K562 (cell line): ENCODE data around the gene LMOD1. TPM values are rescaled to one million over a fixed set of nuclear protein-coding genes. Genes with fewer than 3 reads are reported as not detected.

Source experiments
- ATAC-seq: fragments of 200-7000 bp; cut with Tn5 transposase; 3 replicates; pipeline ENCODE4 v1.9.1; 2020; ENCODE audit warnings: moderate library complexity
- BruUV-seq: library from RNA; stranded (reverse); fragments of 400-500 nt; replicated peaks from 2 replicates; lab custom pipeline; 2021; lab: Mats Ljungman, UMichigan
- CTCF ChIA-PET: fragments of 300-600 bp; formaldehyde crosslinking; extraction: SDS; loops from one replicate; lab custom pipeline; 2021; ENCODE audit warnings: low intra/inter-chr PET ratio; lab: Yijun Ruan, JAX
- POLR2A ChIA-PET: fragments of 300-600, 350-650 bp; sonication (Branson Sonifier 250); formaldehyde crosslinking; extraction: SDS; loops from one replicate; lab custom pipeline; 2021; ENCODE audit warnings: antibody characterized with exemption, inconsistent platforms; lab: Yijun Ruan, JAX
- DNase-seq, 4 experiments: peaks; one replicate each; pipeline versions ENCODE4 v3.0.0 to v3.0.0-alpha.2; 2011 to 2018; ENCODE audit warnings: low spot score in 3 of 4, mixed read lengths in 3 of 4; ENCODE audit errors: extremely low read depth in 1 of 4
- FAIRE-seq: peaks from 2 replicates; lab custom pipeline; 2011; peaks lifted over from hg19 to GRCh38; lab: Jason Lieb, UNC
- H2AFZ ChIP-seq: 2 replicates; pipeline ENCODE4 v1.6.0; 2011; ENCODE audit warnings: low read depth, low read length, control low read depth, inconsistent platforms
- H3K27ac ChIP-seq: fragments of 200-600 bp; 3 replicates; pipeline ENCODE4 v1.8.0; 2011; ENCODE audit warnings: low read depth, mild to moderate bottlenecking, control low read depth, inconsistent platforms, low read length, moderate library complexity, mixed read lengths; ENCODE audit errors: extremely low read depth
- H3K27me3 ChIP-seq, 2 experiments: fragments of 300-600 bp in 1 of 2; 2 replicates in 1 of 2; 3 replicates in 1 of 2; pipeline versions ENCODE4 v1.6.0 to v1.8.0; 2011; ENCODE audit warnings: inconsistent platforms in 2 of 2, low read length in 2 of 2, mild to moderate bottlenecking in 1 of 2, mixed read lengths in 1 of 2, moderate library complexity in 1 of 2; ENCODE audit not compliant: control insufficient read depth in 2 of 2, insufficient read depth in 2 of 2
- H3K36me3 ChIP-seq: fragments of 300-600 bp; 3 replicates; pipeline ENCODE4 v1.8.0; 2011; ENCODE audit warnings: mild to moderate bottlenecking, low read length, inconsistent platforms; ENCODE audit not compliant: control insufficient read depth, insufficient read depth
- H3K4me1 ChIP-seq, 2 experiments: fragments of 200-600 bp in 1 of 2; replicated peaks in 1 of 2; 2 replicates in 1 of 2; 3 replicates in 1 of 2; pipeline versions ENCODE4 v1.5.1 to v1.8.0; 2011; ENCODE audit warnings: inconsistent platforms in 2 of 2, low read length in 2 of 2, mild to moderate bottlenecking in 1 of 2, mixed read lengths in 1 of 2, moderate library complexity in 1 of 2; ENCODE audit not compliant: control insufficient read depth in 2 of 2, insufficient read depth in 2 of 2
- H3K4me2 ChIP-seq: 2 replicates; pipeline ENCODE4 v1.6.1; 2011; ENCODE audit warnings: low read length, control low read depth, inconsistent platforms, mixed read lengths; ENCODE audit not compliant: insufficient read depth
- H3K4me3 ChIP-seq: fragments of 200-600 bp; sonication (generic), shearing (Covaris generic); 2 replicates; pipeline ENCODE4 v1.5.1; 2016; ENCODE audit warnings: control low read depth, inconsistent platforms
- H3K79me2 ChIP-seq: fragments of 200-600 bp; 3 replicates; pipeline ENCODE4 v1.8.0; 2011; ENCODE audit warnings: low read length, inconsistent platforms; ENCODE audit not compliant: control insufficient read depth, insufficient read depth
- H3K9ac ChIP-seq, 2 experiments: 2 replicates each; pipeline versions ENCODE4 v1.6.0 to v1.6.1; 2011; ENCODE audit warnings: low read depth in 2 of 2, low read length in 2 of 2, control low read depth in 1 of 2, inconsistent platforms in 1 of 2, mild to moderate bottlenecking in 1 of 2, mixed read lengths in 1 of 2; ENCODE audit not compliant: insufficient read depth in 1 of 2
- H3K9me1 ChIP-seq: one replicate; pipeline ENCODE4 v1.6.0; 2011; ENCODE audit warnings: inconsistent platforms, mild to moderate bottlenecking, low read length, moderate library complexity; ENCODE audit not compliant: control insufficient read depth, insufficient read depth
- H3K9me3 ChIP-seq: replicated peaks from 2 replicates; pipeline ENCODE4 v1.5.1; 2011; ENCODE audit warnings: low read depth, low read length, inconsistent platforms; ENCODE audit not compliant: control insufficient read depth, insufficient read depth
- H4K20me1 ChIP-seq: replicated peaks from 2 replicates; pipeline ENCODE4 v1.6.1; 2011; ENCODE audit warnings: low read length, inconsistent platforms, mixed read lengths; ENCODE audit not compliant: control insufficient read depth, insufficient read depth
- ATF4 ChIP-seq: fragments of 450-650 bp; formaldehyde crosslinking; IDR thresholded peaks from 2 replicates; pipeline ENCODE4 v1.4.0; 2022; ENCODE audit warnings: mild to moderate bottlenecking, moderate library complexity
- ATF7 ChIP-seq: fragments of 450-650 bp; IDR thresholded peaks from 2 replicates; pipeline ENCODE4 v1.7.1; 2014; ENCODE audit warnings: mild to moderate bottlenecking, moderate library complexity
- E2F5 ChIP-seq: sonication (generic); formaldehyde crosslinking; IDR thresholded peaks from 2 replicates; pipeline ENCODE4 v1.8.0; 2022; ENCODE audit warnings: mild to moderate bottlenecking, missing genetic modification reagents
- L3MBTL2 ChIP-seq: fragments of 450-650 bp; IDR thresholded peaks from 2 replicates; pipeline ENCODE4 v1.6.1; 2016; ENCODE audit warnings: mild to moderate bottlenecking, moderate library complexity
- PTTG1 ChIP-seq: fragments of 450-650 bp; IDR thresholded peaks from 2 replicates; pipeline ENCODE4 v1.6.1; 2016; ENCODE audit warnings: low read depth, mild to moderate bottlenecking, missing genetic modification characterization, missing compliant biosample characterization
- RBM17 ChIP-seq: fragments of 200-400 bp; formaldehyde crosslinking; IDR thresholded peaks from 2 replicates; pipeline ENCODE4 v1.6.1; 2017; ENCODE audit warnings: low read depth, mild to moderate bottlenecking, low read length, borderline replicate concordance
- ZBTB17 ChIP-seq: fragments of 450-650 bp; formaldehyde crosslinking; IDR thresholded peaks from 2 replicates; pipeline ENCODE4 v1.4.0; 2020; ENCODE audit warnings: mild to moderate bottlenecking
- ZNF318 ChIP-seq, 2 experiments: fragments of 450-650 bp; IDR thresholded peaks; 2 replicates each; pipeline ENCODE4 v1.6.1; 2016; ENCODE audit warnings: mild to moderate bottlenecking in 2 of 2, borderline replicate concordance in 1 of 2, low read depth in 1 of 2, moderate library complexity in 1 of 2
- ZNF79 ChIP-seq: fragments of 250-450 bp; sonication (Bioruptor Pico); IDR thresholded peaks from 2 replicates; pipeline ENCODE4 v1.4.0; 2020; ENCODE audit warnings: low read depth, mild to moderate bottlenecking, moderate library complexity
- WGBS: fragments of 100-300 bp; shearing (Covaris generic); methylation state at CpG from one replicate; pipeline ENCODE4 v1.1.6; 2016; ENCODE audit warnings: low coverage, mixed read lengths; ENCODE audit not compliant: insufficient coverage; ENCODE audit errors: missing lambda C conversion rate; 5-methylcytosine and 5-hydroxymethylcytosine counted together
- in situ Hi-C: fragments of 300-500 bp; cut with MboI; formaldehyde crosslinking; loops from 4 replicates; pipeline ENCODE4 v1.15.0; 2018; ENCODE audit warnings: inconsistent platforms, mixed read lengths
- intact Hi-C: fragments of 100-400 bp; cut with micrococcal nuclease; formaldehyde crosslinking; loops from 2 replicates; pipeline ENCODE4 v1.14.2; 2022
- polyA plus RNA-seq, 8 experiments: library from polyadenylated mRNA; depleted of rRNA in 4 of 8; stranded (reverse) in 5 of 8; unstranded in 3 of 8; fragments of >200 nt; fragmentation: Nextera tagmentation in 2 of 8; fragmentation: Illumina TruSeq in 1 of 8; extraction: Ambion mirVana in 2 of 8; extraction: Trizol in 1 of 8; gene quantifications; 2 replicates each; pipeline versions ENCODE4 v1.2.1 to v1.2.3, GENCODE V29; 2011 to 2014; ENCODE audit warnings: inconsistent platforms in 1 of 8, missing spikeins in 1 of 8
- total RNA-seq, 7 experiments: library from RNA; depleted of rRNA in 6 of 7; stranded (reverse); fragments of >200 nt in 6 of 7; fragmentation: Illumina TruSeq in 2 of 7; extraction: Trizol in 2 of 7; gene quantifications; 2 replicates each; pipeline versions ENCODE4 v1.2.1 to v1.2.3, GENCODE V29; 2011 to 2021; ENCODE audit warnings: low replicate concordance in 1 of 7

Gene LMOD1
- total and polyA plus RNA-seq, 9 of the 15 experiments (the other 6 are each of a cell fraction or from before 2014, with no cell fraction given), result 0.03 to 0.54 (median 0.38) TPM; not detected in 1

- no peaks in the 10 kb centered on the region for H3K79me2 ChIP-seq
- DNase-seq, result peak in 1 of 4 experiments; percentile 41
- no peak overlapping the region for H3K27ac ChIP-seq
- intact Hi-C loops, result no loop called here
- no peak overlapping the region for H3K4me3 ChIP-seq
- ATAC-seq, result no peak
- H3K9ac ChIP-seq, result peak overlapping the region in 1 of 2 experiments; percentile 6; a peak in 1 of 4 replicates
- no peaks in the 10 kb centered on the region; the same call in 1 of the 2 replicates for H4K20me1 ChIP-seq
- TF ChIP-seq ATF7 (no peak), E2F5 (CRISPR knock-in tag) (no peak), ZNF318 (IDR thresholded peaks at IDR 0.05; ENCODE audit: borderline replicate concordance in 1 of 2, low read depth in 1 of 2) (no peak), PTTG1 (no peak), L3MBTL2 (no peak), ZNF79 (CRISPR knock-in tag) (no peak), RBM17 (no peak), ZBTB17 (CRISPR knock-in tag) (no peak), ATF4 (CRISPR knock-in tag) (no peak)
- CTCF ChIA-PET, result interaction anchor here (1.0 to 5.3 kb wide), 4 partner anchors 17 to 224 kb away, joined by 3 to 117 read pairs (median 16); no protein-coding TSS in a partner anchor
- H3K9me3 ChIP-seq, result no peaks in the 10 kb centered on the region
- H3K36me3 ChIP-seq, result no peaks in the 10 kb centered on the region
- no TSS peak for BruUV-seq
- H3K27me3 ChIP-seq, result peaks cover 0 to 12% of the 10 kb centered on the region in 2 experiments; a peak in 3 of 5 replicates
- H3K4me1 ChIP-seq, result peaks cover 3 to 5% of the 10 kb centered on the region in 2 experiments; a peak in 2 of 5 replicates
- no peak overlapping the region for H2AFZ ChIP-seq
- in situ Hi-C loops, result loop anchor here (5.0 kb wide), 2 partner anchors 78 to 228 kb away; partner anchors contain the start of gene GPR37L1
- FAIRE-seq, result no peak
- POLR2A ChIA-PET, result interaction anchor here (0.5 to 3.0 kb wide), 11 partner anchors 8 to 239 kb away, joined by 3 to 24 read pairs (median 7); partner anchors contain the start of gene GPR37L1
- 28% methylated on average over 5 of the region's 5 CpGs for WGBS
- H3K4me2 ChIP-seq, result no peak overlapping the region
- no peaks in the 10 kb centered on the region for H3K9me1 ChIP-seq
Observed at GRCh38 chr1:201894343-201895119, 51.8 kb downstream of the LMOD1 start.
